HG03103 (cell line): Measurements from ENCODE around the gene KDM2A.

ENCODE experiments used
- ATAC-seq: cut with Tn5 transposase; IDR thresholded peaks from one replicate; pipeline ENCODE4 v1.9.1; 2021; ENCODE audit warnings: low read depth; ENCODE audit not compliant: unreplicated experiment

Gene KDM2A

DNA sequence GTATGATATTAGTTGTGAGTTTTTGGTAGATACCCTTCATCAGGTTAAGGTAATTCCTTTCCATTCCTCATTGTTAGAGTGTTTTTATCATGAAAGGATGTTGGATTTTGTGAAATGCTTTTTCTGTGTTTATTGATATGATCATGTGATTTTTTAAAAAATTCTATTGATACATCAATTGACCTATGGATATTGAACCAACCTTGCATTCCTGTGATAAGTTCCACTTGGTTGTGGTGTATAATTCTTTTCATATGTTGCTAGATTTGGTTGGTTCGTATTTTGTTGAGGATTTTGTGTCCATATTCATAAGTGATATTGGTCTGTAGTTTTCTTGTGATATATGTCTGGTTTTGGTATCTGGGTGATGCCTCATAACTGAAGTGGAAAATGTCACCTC, 176.8 kb downstream of the KDM2A start:
- no peak for ATAC-seq

DNA sequence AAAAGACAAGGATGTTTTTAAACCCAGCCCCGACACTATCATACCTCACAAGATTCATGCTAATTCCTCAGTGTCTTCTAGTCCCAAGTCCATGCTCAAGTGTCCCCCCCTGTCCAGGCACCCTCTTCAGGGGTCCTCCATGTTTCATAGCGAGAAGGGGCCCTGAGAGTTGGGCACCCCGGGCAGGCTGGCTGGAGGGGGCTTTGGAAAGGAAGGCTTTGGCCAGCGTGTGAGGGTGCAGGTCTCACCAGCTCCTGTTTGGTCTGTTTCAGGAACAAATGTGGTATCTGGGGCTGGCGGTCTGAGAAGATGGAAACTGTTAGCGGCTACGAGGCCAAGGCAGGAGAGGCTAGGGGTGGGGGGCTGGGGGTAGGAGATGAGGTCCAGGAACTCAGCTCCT, 179.7 kb downstream of the KDM2A start:
- no peak for ATAC-seq

DNA sequence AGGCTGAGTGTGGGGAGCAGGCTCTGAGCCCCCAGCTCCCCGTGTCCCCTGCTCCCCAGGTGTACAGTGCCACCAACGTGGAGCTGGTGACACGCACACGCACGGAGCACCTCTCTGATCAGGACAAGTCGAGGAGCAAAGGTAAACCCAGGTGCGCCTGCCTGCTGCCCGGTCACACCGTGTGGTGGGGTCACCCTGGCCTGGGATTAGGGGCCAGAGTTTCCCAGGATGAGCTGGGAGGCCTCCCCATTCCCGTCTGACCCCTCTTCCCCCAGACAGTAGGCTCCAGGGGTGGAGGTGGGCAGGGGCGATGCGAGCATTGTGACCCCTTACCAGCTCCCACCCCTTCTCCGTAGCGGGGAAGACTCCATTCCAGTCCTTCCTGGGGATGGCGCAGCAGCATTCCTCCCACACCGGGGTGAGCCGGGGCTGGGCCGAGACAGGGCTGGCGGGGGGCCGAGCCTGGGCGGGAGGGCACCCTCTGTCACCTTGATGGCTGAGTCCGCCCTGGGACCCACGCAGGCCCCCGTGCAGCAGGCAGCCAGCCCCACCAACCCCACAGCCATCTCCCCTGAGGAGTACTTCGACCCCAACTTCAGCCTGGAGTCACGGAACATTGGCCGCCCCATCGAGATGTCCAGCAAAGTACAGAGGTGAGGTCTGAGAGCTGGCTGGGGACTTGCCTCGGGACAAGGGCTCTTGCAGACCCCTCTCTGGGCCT, 180.6 kb downstream of the KDM2A start:
- no peak for ATAC-seq

DNA sequence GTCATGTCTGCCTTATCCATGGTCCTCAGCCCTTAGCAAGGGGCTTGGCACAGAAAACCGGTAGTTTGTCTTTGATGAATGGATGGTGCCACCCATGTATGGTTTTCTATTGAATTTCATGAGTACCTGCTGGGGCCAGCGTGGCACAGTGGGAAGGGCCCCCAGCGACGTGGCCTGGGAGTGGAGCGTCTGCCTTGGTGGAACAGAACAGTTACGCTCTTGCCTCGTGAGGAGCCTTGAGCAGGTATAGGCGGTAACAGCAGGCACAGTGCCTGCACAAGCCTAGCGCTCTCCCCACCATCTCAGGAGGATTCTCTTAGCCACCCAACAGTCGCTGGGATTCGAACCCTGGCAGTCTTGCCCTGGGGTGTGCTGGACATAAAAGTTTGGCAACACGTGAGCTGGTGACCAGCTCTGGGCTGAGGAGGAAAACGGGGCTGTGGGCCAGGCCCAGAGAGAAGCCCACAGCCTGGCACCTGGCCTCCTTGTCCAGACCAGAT, 181.2 kb downstream of the KDM2A start:
- ATAC-seq = no peak

DNA sequence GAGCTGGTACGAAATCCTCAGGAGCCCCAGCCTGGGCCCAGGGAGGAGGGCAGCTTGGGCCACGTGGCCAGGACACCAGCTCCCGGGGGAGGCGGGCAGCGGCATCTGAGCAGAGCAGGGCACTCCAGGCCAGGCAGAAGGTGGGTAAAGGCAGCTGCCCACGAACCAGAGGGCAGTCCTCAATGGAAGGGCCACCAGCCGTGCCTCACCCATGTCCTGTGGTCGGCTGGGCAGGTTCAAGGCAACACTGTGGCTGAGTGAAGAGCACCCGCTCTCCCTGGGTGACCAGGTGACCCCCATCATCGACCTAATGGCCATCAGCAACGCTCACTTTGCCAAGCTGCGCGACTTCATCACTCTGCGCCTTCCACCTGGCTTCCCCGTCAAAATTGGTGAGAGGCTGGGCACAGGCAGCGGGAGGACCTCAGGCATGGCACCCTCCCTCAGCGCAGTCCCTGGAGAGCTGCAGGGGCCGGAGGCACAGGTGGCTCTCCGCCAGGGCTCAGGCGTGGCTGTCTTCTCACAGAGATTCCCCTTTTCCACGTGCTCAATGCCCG, 181.8 kb downstream of the KDM2A start:
- ATAC-seq = no peak

DNA sequence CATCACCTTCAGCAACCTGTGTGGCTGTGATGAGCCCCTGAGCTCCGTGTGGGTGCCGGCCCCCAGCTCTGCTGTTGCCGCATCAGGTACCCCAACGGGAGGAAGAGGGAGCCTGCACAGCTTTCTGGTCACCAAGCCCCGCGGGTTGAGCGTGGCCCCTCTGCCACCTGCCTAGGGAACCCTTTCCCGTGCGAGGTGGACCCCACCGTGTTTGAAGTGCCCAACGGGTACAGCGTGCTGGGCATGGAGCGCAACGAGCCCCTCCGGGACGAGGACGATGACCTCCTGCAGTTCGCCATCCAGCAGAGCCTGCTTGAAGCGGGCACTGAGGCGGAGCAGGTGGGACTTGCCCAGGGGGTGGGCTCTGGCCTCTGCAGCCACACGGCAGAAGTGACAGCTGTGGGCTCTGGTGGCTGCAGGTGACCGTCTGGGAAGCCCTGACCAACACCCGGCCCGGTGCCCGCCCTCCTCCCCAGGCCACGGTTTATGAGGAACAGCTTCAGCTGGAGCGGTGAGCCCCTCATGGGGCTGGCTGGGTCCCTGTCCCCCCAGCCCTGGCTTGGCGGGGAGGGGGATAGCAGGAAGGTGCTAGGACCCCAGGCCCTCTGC, 182.4 kb downstream of the KDM2A start:
- ATAC-seq = no peak

DNA sequence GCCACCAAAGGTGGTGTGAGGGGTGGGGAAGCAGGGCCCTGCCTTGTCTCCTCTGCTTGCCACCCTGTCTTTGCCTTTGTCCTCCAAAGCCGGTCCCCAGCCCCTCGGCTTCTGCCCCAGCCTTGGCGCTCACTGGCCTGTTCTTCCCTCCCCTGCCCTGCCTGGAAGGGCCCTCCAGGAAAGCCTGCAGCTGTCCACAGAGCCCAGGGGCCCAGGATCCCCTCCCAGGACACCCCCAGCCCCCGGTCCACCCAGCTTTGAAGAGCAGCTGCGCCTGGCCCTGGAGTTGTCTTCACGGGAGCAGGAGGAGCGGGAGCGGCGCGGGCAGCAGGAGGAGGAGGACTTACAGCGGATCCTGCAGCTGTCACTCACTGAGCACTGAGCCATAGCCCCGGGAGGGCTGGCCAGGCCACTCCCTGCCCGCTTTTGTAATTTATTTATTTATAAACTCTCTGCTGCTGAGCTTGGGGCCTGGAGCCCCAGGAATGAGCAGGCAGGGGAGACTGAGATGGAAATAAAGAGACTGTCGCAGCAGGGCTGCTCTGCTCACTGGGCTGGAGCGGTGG, 183.0 kb downstream of the KDM2A start:
- no peak for ATAC-seq

DNA sequence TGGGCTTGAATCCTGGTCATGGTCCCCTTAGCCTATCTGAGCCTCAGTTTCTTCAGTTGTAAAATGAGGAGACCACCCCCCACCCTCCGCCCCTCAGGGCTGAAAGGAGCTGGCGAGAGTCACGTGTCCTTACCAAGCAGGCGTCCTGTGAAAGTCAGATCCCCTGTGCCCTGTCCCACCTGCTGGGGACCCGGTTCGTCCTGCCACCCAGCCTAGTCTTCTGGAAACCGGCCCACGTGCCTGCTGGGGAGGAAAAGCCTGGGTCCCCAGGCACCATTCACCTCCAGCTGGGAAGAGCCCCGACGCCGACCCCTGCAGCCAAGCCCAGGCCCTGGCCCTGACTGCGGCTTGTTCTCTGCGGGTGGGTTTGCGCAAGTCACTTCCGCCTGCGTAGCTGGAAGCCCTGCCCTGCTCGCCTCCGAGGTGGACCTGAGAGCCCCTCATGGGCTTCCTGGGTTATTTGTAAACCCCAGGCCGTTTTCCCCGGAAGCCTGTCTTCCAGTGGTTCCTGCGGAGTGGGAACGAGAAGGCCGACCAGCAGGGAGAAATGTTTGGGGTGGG, 183.6 kb downstream of the KDM2A start:
- ATAC-seq = no peak

DNA sequence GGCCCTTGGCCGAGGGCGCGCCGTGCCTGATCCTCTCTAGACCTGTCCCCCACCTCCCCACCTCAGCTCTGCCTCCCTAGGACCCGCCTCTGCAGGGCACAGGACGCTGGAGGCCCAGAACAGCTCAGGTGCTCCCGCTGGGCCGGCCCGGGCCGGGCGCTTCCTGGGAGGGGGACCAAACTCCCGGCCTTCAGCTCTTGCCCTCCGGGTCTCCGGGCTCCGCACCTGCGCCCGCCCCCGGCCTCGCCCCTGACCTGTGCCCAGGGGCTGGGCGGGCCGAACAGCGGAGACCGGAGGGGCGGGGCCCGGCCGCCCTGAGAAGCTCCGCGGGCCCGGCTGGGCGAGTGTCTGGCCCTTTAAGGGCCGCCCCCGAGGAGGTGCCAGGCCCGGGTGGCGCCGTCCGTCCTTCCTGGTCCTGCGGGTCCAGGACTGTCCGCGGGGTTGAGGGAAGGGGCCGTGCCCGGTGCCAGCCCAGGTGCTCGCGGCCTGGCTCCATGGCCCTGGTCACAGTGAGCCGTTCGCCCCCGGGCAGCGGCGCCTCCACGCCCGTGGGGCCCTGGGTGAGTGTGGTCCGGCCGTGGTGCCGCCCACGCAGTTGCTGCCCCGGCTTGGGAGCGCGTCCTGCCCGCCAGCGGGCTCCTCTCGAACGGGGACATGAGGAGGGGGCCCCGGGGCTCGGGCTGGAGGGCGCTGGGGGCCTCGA, 184.2 kb downstream of the KDM2A start, which contains the start of gene SSH3:
TSS of gene SSH3 (plus strand) at position 399 of the 703 bp plus-strand sequence. CDS start at position 495, 96 bp downstream.
- no peak for ATAC-seq

DNA sequence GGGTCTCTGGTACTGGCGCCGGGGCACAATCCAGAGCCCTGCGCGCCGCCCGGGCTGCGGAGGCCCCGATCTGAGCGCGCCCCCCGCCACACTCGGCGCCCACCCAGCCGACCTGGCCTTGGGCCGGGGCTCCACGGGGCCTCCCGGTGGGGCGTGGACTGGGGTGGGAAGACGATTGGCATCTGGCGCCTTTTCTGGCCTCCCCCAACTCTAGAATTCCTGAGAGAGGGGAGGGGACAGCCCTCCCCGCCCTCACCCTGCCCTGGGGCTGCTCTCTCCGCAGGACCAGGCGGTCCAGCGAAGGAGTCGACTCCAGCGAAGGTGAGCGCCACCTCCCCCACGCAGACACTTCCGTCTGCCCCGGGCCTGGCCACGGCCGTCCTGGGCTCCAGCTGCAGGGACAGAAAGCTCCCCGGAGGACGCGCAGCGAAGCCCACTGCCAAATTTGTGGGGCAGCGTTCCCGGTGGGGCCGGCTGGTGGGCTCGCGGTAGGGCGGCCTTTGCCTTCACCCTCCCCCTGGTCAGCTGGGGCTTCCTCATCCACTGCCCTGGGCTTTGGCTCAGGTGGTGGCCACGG, 184.9 kb downstream of the KDM2A start:
- no peak for ATAC-seq

DNA sequence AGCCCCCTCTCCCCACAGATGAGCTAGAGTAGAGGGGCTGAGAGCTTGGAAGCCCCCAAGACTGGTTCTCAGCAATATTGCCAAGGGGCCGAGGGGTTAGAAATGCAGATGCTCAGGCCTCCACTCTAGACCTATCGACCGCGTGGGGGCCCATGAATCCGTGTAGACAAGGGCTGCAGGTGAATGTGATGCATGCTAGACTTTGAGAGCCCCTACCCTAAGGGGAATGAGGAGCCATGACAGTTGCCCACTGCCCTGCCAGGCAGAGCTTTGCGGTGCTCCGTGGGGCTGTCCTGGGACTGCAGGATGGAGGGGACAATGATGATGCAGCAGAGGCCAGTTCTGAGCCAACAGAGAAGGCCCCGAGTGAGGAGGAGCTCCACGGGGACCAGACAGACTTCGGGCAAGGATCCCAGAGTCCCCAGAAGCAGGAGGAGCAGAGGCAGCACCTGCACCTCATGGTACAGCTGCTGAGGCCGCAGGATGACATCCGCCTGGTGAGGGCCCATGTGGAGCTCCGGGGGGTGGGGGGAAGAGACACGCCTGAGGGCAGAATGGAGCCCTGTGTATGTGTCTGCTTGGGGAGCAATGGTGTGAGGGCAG, 185.5 kb downstream of the KDM2A start:
- ATAC-seq = no peak

DNA sequence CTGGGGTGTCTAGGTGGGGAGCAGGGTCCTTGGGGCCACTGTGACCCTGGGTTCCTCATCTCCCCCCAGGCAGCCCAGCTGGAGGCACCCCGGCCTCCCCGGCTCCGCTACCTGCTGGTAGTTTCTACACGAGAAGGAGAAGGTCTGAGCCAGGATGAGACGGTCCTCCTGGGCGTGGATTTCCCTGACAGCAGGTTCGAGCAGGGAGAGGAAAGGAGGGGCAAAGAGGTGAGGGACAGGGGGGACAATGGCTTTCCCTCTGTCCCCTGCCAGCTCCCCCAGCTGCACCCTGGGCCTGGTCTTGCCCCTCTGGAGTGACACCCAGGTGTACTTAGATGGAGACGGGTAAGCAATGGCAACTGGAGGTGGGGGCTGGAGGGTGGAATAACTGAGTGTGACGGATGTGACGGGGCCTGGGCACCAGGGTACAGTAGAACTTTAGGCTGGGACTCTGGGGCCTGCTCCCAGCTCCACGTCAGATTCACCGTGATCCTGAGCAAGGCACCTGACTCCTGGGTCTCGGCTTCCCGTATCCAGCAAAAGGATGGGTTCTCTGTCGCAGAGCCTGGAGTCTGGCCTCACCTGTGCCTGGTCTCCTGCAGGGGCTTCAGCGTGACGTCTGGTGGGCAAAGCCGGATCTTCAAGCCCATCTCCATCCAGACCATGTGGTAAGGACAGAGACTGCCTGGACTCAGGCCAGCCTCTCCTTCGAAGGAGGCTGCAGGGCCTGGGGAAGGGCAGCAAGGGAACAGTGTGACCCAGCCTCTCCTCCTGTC, 187.9 kb downstream of the KDM2A start:
- no peak for ATAC-seq

DNA sequence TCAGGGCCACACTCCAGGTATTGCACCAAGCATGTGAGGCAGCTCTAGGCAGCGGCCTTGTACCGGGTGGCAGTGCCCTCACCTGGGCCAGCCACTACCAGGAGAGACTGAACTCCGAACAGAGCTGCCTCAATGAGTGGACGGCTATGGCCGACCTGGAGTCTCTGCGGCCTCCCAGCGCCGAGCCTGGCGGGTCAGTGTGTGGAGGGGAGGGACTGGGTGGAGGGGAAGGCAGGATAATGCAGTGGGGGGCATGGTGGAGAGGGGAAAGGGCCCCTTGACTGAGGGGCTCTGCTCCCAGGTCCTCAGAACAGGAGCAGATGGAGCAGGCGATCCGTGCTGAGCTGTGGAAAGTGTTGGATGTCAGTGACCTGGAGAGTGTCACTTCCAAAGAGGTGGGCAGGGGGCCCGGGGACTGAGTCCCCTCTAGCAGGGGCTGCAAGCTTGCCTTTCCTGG, 188.5 kb downstream of the KDM2A start:
- no peak for ATAC-seq
